Chondrocyte (in vitro differentiated cells): ENCODE data around the gene GADD45A. TPM values are rescaled to one million over a fixed set of nuclear protein-coding genes. Genes with fewer than 3 reads are reported as not detected.

Experiments used
- DNase-seq: peaks from one replicate; pipeline ENCODE4 v3.0.0; 2021; ENCODE audit warnings: mixed read lengths, low spot score
- H3K27ac Mint-ChIP-seq: one replicate; pipeline ENCODE4 v1.8.0; 2021; ENCODE audit warnings: mild to moderate bottlenecking, moderate library complexity, mixed read lengths; ENCODE audit not compliant: unreplicated experiment
- H3K27me3 Mint-ChIP-seq: 2 replicates; pipeline ENCODE4 v1.8.0; 2021; ENCODE audit warnings: low read depth, mixed read lengths
- H3K36me3 Mint-ChIP-seq: 2 replicates; pipeline ENCODE4 v1.8.0; 2021; ENCODE audit warnings: low read depth, mixed read lengths
- H3K4me1 Mint-ChIP-seq: 2 replicates; pipeline ENCODE4 v1.8.0; 2021; ENCODE audit warnings: low read depth, mild to moderate bottlenecking, mixed read lengths
- H3K4me3 Mint-ChIP-seq: one replicate; pipeline ENCODE4 v1.8.0; 2021; ENCODE audit warnings: mild to moderate bottlenecking, moderate library complexity, mixed read lengths; ENCODE audit not compliant: unreplicated experiment
- H3K9me3 Mint-ChIP-seq: 2 replicates; pipeline ENCODE4 v1.8.0; 2021; ENCODE audit warnings: low read depth, mixed read lengths
- total RNA-seq: library from RNA; stranded (reverse); gene quantifications from 3 replicates; pipeline ENCODE4 v1.2.1, GENCODE V29; 2021
- TF ChIP-seq, protein P1 (sequence below): fragments of 200-600 bp; sonication (generic); IDR thresholded peaks from 2 replicates; pipeline ENCODE4 v1.5.0; 2021; ENCODE audit warnings: antibody characterized with exemption, mild to moderate bottlenecking, moderate library complexity

Gene GADD45A
- total RNA-seq, 1 donor from 2014 or later = 89.4 TPM

DNA sequence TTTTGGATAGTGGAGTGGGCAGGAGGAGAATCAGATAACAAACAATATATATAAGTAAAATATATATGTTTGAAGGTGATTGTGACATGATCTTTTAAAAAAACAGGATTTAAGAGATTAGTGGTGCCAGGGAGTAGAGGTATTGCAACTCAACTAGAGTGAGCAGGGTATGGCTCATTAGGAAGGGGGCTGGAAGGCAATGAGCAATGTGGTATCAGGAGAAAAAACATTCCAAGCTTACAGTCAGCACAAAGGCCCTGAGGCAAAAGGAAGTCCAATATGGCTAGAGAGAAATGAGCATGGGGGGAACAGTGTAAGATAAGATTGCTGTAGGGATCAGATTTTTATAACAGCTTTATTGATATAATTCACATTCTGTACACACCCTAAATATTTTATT, 5.3 kb upstream of the GADD45A start:
- no peak for DNase-seq
- no peaks in the 10 kb centered on the region for H3K27me3 Mint-ChIP-seq
- H3K4me3 Mint-ChIP-seq = no peak overlapping the region
- H3K27ac Mint-ChIP-seq = peak overlapping the region; percentile 66
- H3K9me3 Mint-ChIP-seq = no peaks in the 10 kb centered on the region
- TF ChIP-seq, protein P1, sequence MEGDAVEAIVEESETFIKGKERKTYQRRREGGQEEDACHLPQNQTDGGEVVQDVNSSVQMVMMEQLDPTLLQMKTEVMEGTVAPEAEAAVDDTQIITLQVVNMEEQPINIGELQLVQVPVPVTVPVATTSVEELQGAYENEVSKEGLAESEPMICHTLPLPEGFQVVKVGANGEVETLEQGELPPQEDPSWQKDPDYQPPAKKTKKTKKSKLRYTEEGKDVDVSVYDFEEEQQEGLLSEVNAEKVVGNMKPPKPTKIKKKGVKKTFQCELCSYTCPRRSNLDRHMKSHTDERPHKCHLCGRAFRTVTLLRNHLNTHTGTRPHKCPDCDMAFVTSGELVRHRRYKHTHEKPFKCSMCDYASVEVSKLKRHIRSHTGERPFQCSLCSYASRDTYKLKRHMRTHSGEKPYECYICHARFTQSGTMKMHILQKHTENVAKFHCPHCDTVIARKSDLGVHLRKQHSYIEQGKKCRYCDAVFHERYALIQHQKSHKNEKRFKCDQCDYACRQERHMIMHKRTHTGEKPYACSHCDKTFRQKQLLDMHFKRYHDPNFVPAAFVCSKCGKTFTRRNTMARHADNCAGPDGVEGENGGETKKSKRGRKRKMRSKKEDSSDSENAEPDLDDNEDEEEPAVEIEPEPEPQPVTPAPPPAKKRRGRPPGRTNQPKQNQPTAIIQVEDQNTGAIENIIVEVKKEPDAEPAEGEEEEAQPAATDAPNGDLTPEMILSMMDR = no peak
- H3K4me1 Mint-ChIP-seq = peaks cover 31% of the 10 kb centered on the region
- no peaks in the 10 kb centered on the region for H3K36me3 Mint-ChIP-seq

DNA sequence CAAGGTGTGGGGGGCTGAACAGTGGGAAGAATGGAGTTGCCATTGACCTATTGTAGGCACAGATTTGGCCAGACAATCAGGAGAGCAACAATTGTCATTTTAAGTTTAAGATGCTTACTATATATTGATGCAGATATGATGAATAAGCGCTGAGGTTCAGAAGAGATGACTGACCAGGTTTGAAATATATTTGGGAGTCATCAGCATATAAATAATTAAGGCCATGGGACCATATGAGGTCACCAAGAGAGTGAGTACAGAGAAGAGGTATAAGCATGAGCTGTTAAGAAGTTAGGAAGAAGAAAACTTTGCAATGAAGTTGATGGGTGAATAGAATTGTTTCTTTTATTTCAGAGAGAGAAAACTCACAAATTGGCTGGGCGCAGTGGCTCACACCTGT, 4.5 kb upstream of the GADD45A start:
- Mint-ChIP-seq H3K4me3 (no peak overlapping the region), H3K27me3 (no peaks in the 10 kb centered on the region), H3K4me1 (peaks cover 30% of the 10 kb centered on the region), H3K36me3 (no peaks in the 10 kb centered on the region), H3K27ac (peak overlapping the region; percentile 19), H3K9me3 (no peaks in the 10 kb centered on the region)
- no peak for DNase-seq
- TF ChIP-seq, protein P1 = no peak

DNA sequence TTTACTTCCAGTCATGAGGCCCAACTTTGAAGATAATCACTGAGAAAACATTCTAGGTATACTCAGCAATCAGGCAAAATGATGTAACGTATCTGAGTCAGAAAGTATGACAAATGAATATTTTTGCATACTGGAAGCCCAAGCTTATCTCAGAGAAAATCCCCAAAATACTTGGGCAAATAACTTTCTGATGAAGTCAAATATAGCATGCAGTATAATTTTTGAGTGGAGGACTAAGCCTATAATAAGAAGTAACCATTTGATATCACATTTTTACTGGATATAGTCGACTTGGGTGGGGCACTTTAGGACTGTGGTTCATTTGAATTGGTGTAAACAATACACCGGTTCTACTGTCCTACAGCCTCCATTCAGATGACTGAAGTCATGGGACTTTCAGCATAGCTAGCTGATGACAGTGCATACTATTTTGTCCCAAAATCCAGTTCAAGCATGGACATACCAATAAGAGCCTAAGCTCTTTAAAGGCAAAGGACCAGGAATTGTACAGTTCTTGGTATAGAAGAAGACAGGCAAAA, 2.3 kb upstream of the GADD45A start:
- Mint-ChIP-seq H3K27me3 (no peaks in the 10 kb centered on the region), H3K4me1 (peaks cover 38% of the 10 kb centered on the region), H3K9me3 (no peaks in the 10 kb centered on the region), H3K4me3 (no peak overlapping the region), H3K27ac (peak overlapping the region; percentile 99), H3K36me3 (peaks cover 8% of the 10 kb centered on the region)
- TF ChIP-seq, protein P1 = no peak
- DNase-seq = no peak

DNA sequence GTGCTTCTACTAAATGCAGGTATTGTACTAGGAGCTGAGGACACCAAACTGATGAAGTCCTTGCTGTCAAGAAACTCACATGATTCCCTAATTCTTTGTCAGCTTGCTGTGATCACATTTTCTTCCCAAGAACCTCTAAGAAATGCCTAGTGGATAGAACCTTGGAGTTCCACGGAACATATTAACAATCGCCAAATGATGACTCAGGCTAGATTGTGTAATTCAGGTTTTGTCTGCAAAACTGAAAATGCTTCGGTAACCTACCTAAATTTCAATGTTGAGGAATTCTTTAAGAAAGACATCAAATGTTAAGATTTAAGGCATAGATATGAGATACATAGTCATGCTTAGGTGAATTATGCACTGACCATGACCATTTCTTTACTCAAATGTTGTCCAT, 1.7 kb upstream of the GADD45A start:
- H3K27ac Mint-ChIP-seq = peak overlapping the region; percentile 99
- DNase-seq = no peak
- peaks cover 42% of the 10 kb centered on the region for H3K4me1 Mint-ChIP-seq
- H3K9me3 Mint-ChIP-seq = no peaks in the 10 kb centered on the region
- H3K4me3 Mint-ChIP-seq = no peak overlapping the region
- H3K36me3 Mint-ChIP-seq = peaks cover 11% of the 10 kb centered on the region
- no peaks in the 10 kb centered on the region for H3K27me3 Mint-ChIP-seq
- TF ChIP-seq, protein P1 = no peak

DNA sequence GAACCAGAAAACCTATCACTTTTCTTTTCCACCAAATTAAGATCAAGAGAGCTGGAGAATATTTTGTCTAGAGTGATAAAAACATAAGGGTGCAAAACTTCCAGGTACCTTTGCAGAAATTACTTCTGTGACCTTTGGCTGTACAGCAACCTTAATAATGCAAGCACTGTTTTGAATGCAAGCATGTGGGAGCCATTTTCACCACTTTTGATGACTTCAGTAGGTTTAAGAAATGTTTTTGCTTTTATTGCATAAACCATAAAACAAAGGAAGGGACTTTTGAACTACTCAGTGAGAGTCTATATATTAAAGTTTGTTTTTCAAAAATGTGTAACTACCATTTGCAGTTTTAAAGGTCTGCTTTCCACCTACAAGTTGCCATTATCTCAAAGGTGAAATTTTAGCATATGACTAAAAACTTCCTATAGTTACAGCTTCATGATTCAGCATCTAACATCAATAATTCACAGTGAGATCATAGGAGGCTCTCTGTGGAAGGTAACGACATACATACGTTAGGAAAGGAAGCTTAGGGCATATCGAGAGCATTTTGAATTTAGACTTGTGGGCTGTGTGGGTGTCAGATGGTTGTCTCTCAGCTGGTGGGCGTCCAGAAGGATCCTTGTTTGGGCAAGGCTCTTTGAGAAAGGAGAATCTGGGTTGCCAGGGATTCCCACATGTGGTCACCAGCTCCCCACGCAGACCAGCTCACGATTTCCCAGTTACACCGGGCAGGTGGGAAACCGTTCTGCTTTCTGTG, 1.1 kb upstream of the GADD45A start:
- TF ChIP-seq, protein P1 = no peak
- Mint-ChIP-seq H3K4me3 (peak overlapping the region; percentile 92), H3K9me3 (no peaks in the 10 kb centered on the region), H3K27ac (peak overlapping the region; percentile 99), H3K27me3 (no peaks in the 10 kb centered on the region), H3K4me1 (peaks cover 46% of the 10 kb centered on the region), H3K36me3 (peaks cover 15% of the 10 kb centered on the region)
- DNase-seq = no peak
